Suprapubic skin (tissue), 4 donors: ENCODE measurements around the gene TSPAN18.

ENCODE experiments used
- CTCF ChIP-seq, 2 donors: fragments of 200-600 bp in 1 of 2; fragments of 450-650 bp in 1 of 2; sonication (generic) in 1 of 2; IDR thresholded peaks; one replicate each; pipeline ENCODE4 v1.5.1; 2016 to 2019; ENCODE audit warnings: antibody characterized with exemption in 2 of 2, mild to moderate bottlenecking in 1 of 2, moderate library complexity in 1 of 2
- EP300 ChIP-seq: sonication (generic); formaldehyde crosslinking; IDR thresholded peaks from one replicate; pipeline ENCODE4 v1.6.1; 2017; ENCODE audit warnings: antibody characterized with exemption
- POLR2A ChIP-seq, 2 donors: fragments of 450-650 bp; IDR thresholded peaks; one replicate each; pipeline ENCODE4 v1.6.1; 2017; ENCODE audit warnings: antibody characterized with exemption in 2 of 2, mild to moderate bottlenecking in 2 of 2, moderate library complexity in 2 of 2
- POLR2AphosphoS5 ChIP-seq, 3 donors: sonication (generic); formaldehyde crosslinking; IDR thresholded peaks; one replicate each; pipeline ENCODE4 v1.6.1; 2017; ENCODE audit warnings: antibody characterized with exemption in 3 of 3

- no peak for TF ChIP-seq EP300
- TF ChIP-seq CTCF (IDR thresholded peaks at IDR 0.05): no peak
- TF ChIP-seq POLR2A (IDR thresholded peaks at IDR 0.05): no peak
- no peak for TF ChIP-seq POLR2AphosphoS5 (IDR thresholded peaks at IDR 0.05)
These were observed 90.0 kb downstream of the TSPAN18 start for GRCh38 chr11:44816761-44817160.
